ENCODE measurements around the gene MAGEL2.

GRCh38 chr15:23645371-23646164, 2.1 kb downstream of the MAGEL2 start:
- TF ChIP-seq POLR2A (IDR thresholded peaks at IDR 0.05; ENCODE audit: control extremely low read depth in 1 of 2, low read depth in 2 of 2, low read length in 2 of 2) (no peak), CTCF (IDR thresholded peaks at IDR 0.05; ENCODE audit: control extremely low read depth in 1 of 3, insufficient read depth in 1 of 3, low read depth in 1 of 3, low read length in 3 of 3) (peak; percentile 40 to 69 (median 56); a peak in 3 of 4 replicates), ZNF274 (IDR thresholded peaks at IDR 0.05; ENCODE audit: borderline replicate concordance, extremely low read depth, low read length) (no peak), MAX (IDR thresholded peaks at IDR 0.05) (no peak), SUZ12 (IDR thresholded peaks at IDR 0.05; ENCODE audit: low read length) (no peak), EP300 (IDR thresholded peaks at IDR 0.05; ENCODE audit: borderline replicate concordance in 1 of 2, low read depth in 2 of 2, low read length in 2 of 2) (no peak), POLR2AphosphoS5 (IDR thresholded peaks at IDR 0.05; ENCODE audit: low read depth, low read length) (no peak)
